Panc1 (cell line): Measurements from ENCODE around the gene OR1I1. TPM values are rescaled to one million over a fixed set of nuclear protein-coding genes. Genes with fewer than 3 reads are reported as not detected.

Experiments used
- ATAC-seq: fragments of 200-7000 bp; cut with Tn5 transposase; 2 replicates; pipeline ENCODE4 v1.9.1; 2020; ENCODE audit warnings: mild to moderate bottlenecking, moderate library complexity
- BruUV-seq: library from RNA; stranded (reverse); fragments of 400-500 nt; replicated peaks from 2 replicates; lab custom pipeline; 2021; lab: Mats Ljungman, UMichigan
- CTCF ChIA-PET: fragments of 300-600 bp; sonication (Branson Sonifier 250); formaldehyde crosslinking; loops from one replicate; lab custom pipeline; 2022; ENCODE audit warnings: antibody characterized with exemption; lab: Charles Lee
- POLR2A ChIA-PET: fragments of 300-600 bp; sonication (Branson Sonifier 250); formaldehyde crosslinking; loops from one replicate; lab custom pipeline; 2022; ENCODE audit warnings: antibody characterized with exemption; lab: Charles Lee
- DNase-seq: peaks from one replicate; pipeline ENCODE4 v3.0.0-alpha.2; 2010; ENCODE audit warnings: low read depth, low spot score
- H3K27ac ChIP-seq: 2 replicates; pipeline ENCODE4 v1.5.1; 2011; ENCODE audit warnings: mild to moderate bottlenecking, low read length, inconsistent platforms
- H3K27me3 ChIP-seq: fragments of 200-500 bp; sonication (Bioruptor generic); 2 replicates; pipeline ENCODE4 v1.6.0; 2014; ENCODE audit warnings: low read length, inconsistent platforms; ENCODE audit not compliant: control insufficient read depth, insufficient read depth
- H3K36me3 ChIP-seq: fragments of 200-500 bp; sonication (Bioruptor generic); 2 replicates; pipeline ENCODE4 v1.5.1; 2014; ENCODE audit warnings: inconsistent platforms, mild to moderate bottlenecking, low read length, moderate library complexity; ENCODE audit not compliant: control insufficient read depth, insufficient read depth
- H3K4me1 ChIP-seq: 2 replicates; pipeline ENCODE4 v1.5.1; 2011; ENCODE audit warnings: inconsistent platforms, mild to moderate bottlenecking, low read length, moderate library complexity; ENCODE audit not compliant: control insufficient read depth, insufficient read depth
- H3K4me3 ChIP-seq, 2 experiments: 2 replicates each; pipeline ENCODE4 v1.5.1; 2011 to 2012; ENCODE audit warnings: low read depth in 2 of 2, low read length in 2 of 2, mild to moderate bottlenecking in 2 of 2, inconsistent platforms in 1 of 2, moderate library complexity in 1 of 2
- H3K9me3 ChIP-seq: fragments of 200-500 bp; sonication (Bioruptor generic); 2 replicates; pipeline ENCODE4 v1.5.1; 2014; ENCODE audit warnings: low read depth, mild to moderate bottlenecking, inconsistent platforms, low read length, moderate library complexity; ENCODE audit not compliant: control insufficient read depth, insufficient read depth
- CTCF ChIP-seq: fragments of 450-650 bp; IDR thresholded peaks from 2 replicates; pipeline ENCODE4 v1.5.1; 2017; ENCODE audit warnings: mild to moderate bottlenecking
- POLR2AphosphoS5 ChIP-seq: IDR thresholded peaks from 2 replicates; pipeline ENCODE4 v1.6.1; 2012; ENCODE audit warnings: mild to moderate bottlenecking, low read depth, low read length, moderate library complexity
- REST ChIP-seq, 2 experiments: IDR thresholded peaks; 2 replicates each; pipeline ENCODE4 v1.6.1; 2011 to 2012; ENCODE audit warnings: low read depth in 2 of 2, control low read depth in 1 of 2, low read length in 1 of 2, mild to moderate bottlenecking in 1 of 2, moderate library complexity in 1 of 2; ENCODE audit not compliant: insufficient read depth in 1 of 2
- SIN3A ChIP-seq: IDR thresholded peaks from 2 replicates; pipeline ENCODE4 v1.6.1; 2012; ENCODE audit warnings: low read depth, mild to moderate bottlenecking, low read length, moderate library complexity, borderline replicate concordance; ENCODE audit not compliant: insufficient read depth
- TCF7L2 ChIP-seq: IDR thresholded peaks from 2 replicates; pipeline ENCODE4 v1.6.1; 2011; ENCODE audit warnings: mild to moderate bottlenecking, low read depth, low read length, inconsistent platforms
- in situ Hi-C: cut with HindIII; loops from 2 replicates; pipeline ENCODE4 v1.10.0; 2016; ENCODE audit warnings: low sequenced_read_pairs, low pct_unique_long_range_greater_than_20kb
- intact Hi-C: fragments of 100-400 bp; cut with micrococcal nuclease; formaldehyde crosslinking; loops from one replicate; pipeline ENCODE4 v1.10.0; 2022; ENCODE audit not compliant: unreplicated experiment
- total RNA-seq: library from RNA; stranded (reverse); gene quantifications from one replicate; pipeline ENCODE4 v1.2.1, GENCODE V29; 2021; ENCODE audit not compliant: unreplicated experiment

OR1I1 gene
- total RNA-seq, 1 experiment from 2014 or later, result not detected

GRCh38 chr19:15104411-15104810 is 22.4 kb downstream of the OR1I1 start:
- intact Hi-C loops (no loop called here), in situ Hi-C loops (no loop called here)
- Histone ChIP-seq H3K4me3 (no peak overlapping the region), H3K27me3 (no peaks in the 10 kb centered on the region), H3K27ac (no peak overlapping the region), H3K9me3 (peaks cover 4% of the 10 kb centered on the region; the same call in 1 of the 2 replicates), H3K36me3 (no peaks in the 10 kb centered on the region), H3K4me1 (peaks cover 9% of the 10 kb centered on the region)
- no peak for DNase-seq
- ChIA-PET POLR2A (no interaction called here), CTCF (no interaction called here)
- no TSS peak for BruUV-seq
- ATAC-seq, result no peak
- TF ChIP-seq TCF7L2 (no peak), REST (IDR thresholded peaks at IDR 0.05; ENCODE audit: insufficient read depth in 1 of 2, low read depth in 2 of 2, low read length in 1 of 2) (no peak), SIN3A (no peak), CTCF (no peak), POLR2AphosphoS5 (no peak)

DNA sequence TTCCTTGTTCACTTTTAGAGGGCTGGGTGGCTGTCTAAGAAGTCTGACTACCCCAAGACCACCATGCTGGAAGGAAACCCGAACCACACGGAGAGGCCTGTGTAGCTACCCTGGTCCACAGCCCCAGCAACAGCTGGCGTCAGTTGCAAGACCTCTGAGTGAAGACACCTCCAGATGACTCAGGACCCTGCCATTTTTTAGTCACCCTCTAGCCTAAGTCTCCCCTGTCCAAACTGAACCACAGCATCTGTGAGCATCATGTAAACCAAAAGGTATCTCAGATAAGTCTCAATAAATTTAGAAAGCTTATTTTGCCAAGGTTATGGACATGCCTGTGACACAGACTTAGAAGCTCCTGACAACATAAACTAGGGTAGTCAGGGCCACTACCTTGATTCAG is 23.0 kb downstream of the OR1I1 start:
- CTCF ChIA-PET, result no interaction called here
- intact Hi-C loops, result no loop called here
- Histone ChIP-seq H3K9me3 (peaks cover 4% of the 10 kb centered on the region; the same call in 1 of the 2 replicates), H3K27ac (no peak overlapping the region), H3K4me1 (peaks cover 9% of the 10 kb centered on the region), H3K27me3 (no peaks in the 10 kb centered on the region), H3K4me3 (no peak overlapping the region), H3K36me3 (no peaks in the 10 kb centered on the region)
- DNase-seq, result no peak
- in situ Hi-C loops, result no loop called here
- no peak for ATAC-seq
- BruUV-seq, result no TSS peak
- POLR2A ChIA-PET, result no interaction called here
- TF ChIP-seq SIN3A (no peak), CTCF (no peak), TCF7L2 (no peak), REST (IDR thresholded peaks at IDR 0.05; ENCODE audit: insufficient read depth in 1 of 2, low read depth in 2 of 2, low read length in 1 of 2) (no peak), POLR2AphosphoS5 (no peak)
